HG03521 (cell line): ENCODE results near the gene ZNF738.

Source experiments
- ATAC-seq: cut with Tn5 transposase; IDR thresholded peaks from one replicate; pipeline ENCODE4 v1.9.1; 2021; ENCODE audit warnings: mild to moderate bottlenecking, moderate library complexity; ENCODE audit not compliant: unreplicated experiment

ZNF738 gene

GRCh38 chr19:21422244-21422643, 63.4 kb downstream of the ZNF738 start:
- ATAC-seq: no peak

- no peak for ATAC-seq
Observed at GRCh38 chr19:21423057-21424041, 64.5 kb downstream of the ZNF738 start.
